Chondrocyte (in vitro differentiated cells): Measurements from ENCODE around the gene CDK19. TPM values are rescaled to one million over a fixed set of nuclear protein-coding genes. Genes with fewer than 3 reads are reported as not detected.

Source experiments
- DNase-seq: peaks from one replicate; pipeline ENCODE4 v3.0.0; 2021; ENCODE audit warnings: mixed read lengths, low spot score
- H3K27ac Mint-ChIP-seq: one replicate; pipeline ENCODE4 v1.8.0; 2021; ENCODE audit warnings: mild to moderate bottlenecking, moderate library complexity, mixed read lengths; ENCODE audit not compliant: unreplicated experiment
- H3K27me3 Mint-ChIP-seq: 2 replicates; pipeline ENCODE4 v1.8.0; 2021; ENCODE audit warnings: low read depth, mixed read lengths
- H3K36me3 Mint-ChIP-seq: 2 replicates; pipeline ENCODE4 v1.8.0; 2021; ENCODE audit warnings: low read depth, mixed read lengths
- H3K4me1 Mint-ChIP-seq: 2 replicates; pipeline ENCODE4 v1.8.0; 2021; ENCODE audit warnings: low read depth, mild to moderate bottlenecking, mixed read lengths
- H3K4me3 Mint-ChIP-seq: one replicate; pipeline ENCODE4 v1.8.0; 2021; ENCODE audit warnings: mild to moderate bottlenecking, moderate library complexity, mixed read lengths; ENCODE audit not compliant: unreplicated experiment
- H3K9me3 Mint-ChIP-seq: 2 replicates; pipeline ENCODE4 v1.8.0; 2021; ENCODE audit warnings: low read depth, mixed read lengths
- CTCF ChIP-seq: fragments of 200-600 bp; sonication (generic); IDR thresholded peaks from 2 replicates; pipeline ENCODE4 v1.5.0; 2021; ENCODE audit warnings: antibody characterized with exemption, mild to moderate bottlenecking, moderate library complexity
- total RNA-seq: library from RNA; stranded (reverse); gene quantifications from 3 replicates; pipeline ENCODE4 v1.2.1, GENCODE V29; 2021

CDK19 gene
- total RNA-seq, 1 donor from 2014 or later, result 21.6 TPM

- Mint-ChIP-seq H3K27ac (no peak overlapping the region), H3K9me3 (peaks cover 8% of the 10 kb centered on the region), H3K27me3 (no peaks in the 10 kb centered on the region), H3K4me1 (peaks cover 19% of the 10 kb centered on the region), H3K36me3 (peaks cover 5% of the 10 kb centered on the region), H3K4me3 (no peak overlapping the region)
- no peak for TF ChIP-seq CTCF
- DNase-seq, result no peak
Observed at GRCh38 chr6:110786271-110786670, 29.0 kb downstream of the CDK19 start.

- H3K4me3 Mint-ChIP-seq, result no peak overlapping the region
- DNase-seq, result no peak
- peaks cover 8% of the 10 kb centered on the region for H3K9me3 Mint-ChIP-seq
- peaks cover 5% of the 10 kb centered on the region for H3K36me3 Mint-ChIP-seq
- TF ChIP-seq CTCF, result no peak
- peaks cover 22% of the 10 kb centered on the region for H3K4me1 Mint-ChIP-seq
- H3K27me3 Mint-ChIP-seq, result no peaks in the 10 kb centered on the region
- H3K27ac Mint-ChIP-seq, result no peak overlapping the region
Observed at GRCh38 chr6:110784610-110784979, 30.7 kb downstream of the CDK19 start.

- Mint-ChIP-seq H3K27ac (no peak overlapping the region), H3K27me3 (no peaks in the 10 kb centered on the region), H3K4me1 (peaks cover 22% of the 10 kb centered on the region), H3K4me3 (no peak overlapping the region), H3K9me3 (no peaks in the 10 kb centered on the region), H3K36me3 (peaks cover 3% of the 10 kb centered on the region)
- no peak for DNase-seq
- no peak for TF ChIP-seq CTCF
Observed at GRCh38 chr6:110781522-110782214, 33.6 kb downstream of the CDK19 start.

GRCh38 chr6:110778333-110778732 lies 36.9 kb downstream of the CDK19 start:
- Mint-ChIP-seq H3K4me3 (no peak overlapping the region), H3K27me3 (no peaks in the 10 kb centered on the region), H3K9me3 (no peaks in the 10 kb centered on the region), H3K27ac (no peak overlapping the region), H3K4me1 (peaks cover 19% of the 10 kb centered on the region), H3K36me3 (peaks cover 2% of the 10 kb centered on the region)
- no peak for DNase-seq
- no peak for TF ChIP-seq CTCF

- no peak for DNase-seq
- Mint-ChIP-seq H3K4me3 (no peak overlapping the region), H3K36me3 (peaks cover 2% of the 10 kb centered on the region), H3K4me1 (peaks cover 14% of the 10 kb centered on the region), H3K27ac (no peak overlapping the region), H3K9me3 (no peaks in the 10 kb centered on the region), H3K27me3 (no peaks in the 10 kb centered on the region)
- TF ChIP-seq CTCF, result no peak
Observed at GRCh38 chr6:110777636-110778035, 37.6 kb downstream of the CDK19 start.
